ENCODE measurements around the gene TMEM121B.

The TMEM121B gene

GRCh38 chr22:17140022-17140421, 18.9 kb upstream of the TMEM121B start:
- no peak for DNase-seq (ENCODE audit: low read depth, low spot score)
- in situ Hi-C loops (cut with HindIII; ENCODE audit: low sequenced_read_pairs): no loop called here
- no peak overlapping the region for H3K4me3 ChIP-seq (ENCODE audit: low read depth, low read length)
- no peak for TF ChIP-seq CTCF (IDR thresholded peaks at IDR 0.05; ENCODE audit: low read depth, low read length)

GRCh38 chr22:17138513-17138912, 17.4 kb upstream of the TMEM121B start:
- no peak for TF ChIP-seq CTCF (IDR thresholded peaks at IDR 0.05; ENCODE audit: low read depth, low read length)
- H3K4me3 ChIP-seq (ENCODE audit: low read depth, low read length): no peak overlapping the region
- DNase-seq (ENCODE audit: low read depth, low spot score): no peak
- in situ Hi-C loops (cut with HindIII; ENCODE audit: low sequenced_read_pairs): no loop called here

DNA sequence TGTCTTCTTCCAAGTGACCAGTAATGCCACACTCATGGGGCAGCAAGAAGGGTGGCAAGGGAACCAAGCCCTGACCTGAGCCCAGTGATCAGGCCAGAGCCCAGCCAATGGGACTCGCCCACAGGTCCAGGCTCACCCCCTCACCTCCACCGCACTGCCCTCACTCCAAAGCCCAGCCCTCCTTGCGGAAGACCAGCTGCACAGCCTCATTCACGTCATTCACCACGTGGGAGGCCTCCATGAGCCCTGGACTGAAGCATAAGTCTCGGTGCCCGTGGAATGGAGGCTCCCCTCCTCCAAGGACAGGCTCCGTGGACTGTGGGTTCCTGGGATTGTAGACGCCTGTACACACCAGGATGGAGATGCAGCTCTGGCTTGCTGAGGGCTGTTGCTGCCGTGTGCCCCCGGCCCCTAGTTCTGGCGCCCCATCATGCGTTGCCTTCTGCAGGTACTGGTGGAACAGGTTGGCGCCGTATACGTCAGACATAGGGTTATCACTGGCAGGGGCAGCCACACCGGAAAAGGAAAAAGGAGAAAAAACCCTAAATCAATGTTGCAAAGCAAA, 16.8 kb upstream of the TMEM121B start:
- no peak for TF ChIP-seq CTCF (IDR thresholded peaks at IDR 0.05; ENCODE audit: low read depth, low read length)
- DNase-seq (ENCODE audit: low read depth, low spot score): no peak
- no peak overlapping the region for H3K4me3 ChIP-seq (ENCODE audit: low read depth, low read length)
- in situ Hi-C loops (cut with HindIII; ENCODE audit: low sequenced_read_pairs): no loop called here

DNA sequence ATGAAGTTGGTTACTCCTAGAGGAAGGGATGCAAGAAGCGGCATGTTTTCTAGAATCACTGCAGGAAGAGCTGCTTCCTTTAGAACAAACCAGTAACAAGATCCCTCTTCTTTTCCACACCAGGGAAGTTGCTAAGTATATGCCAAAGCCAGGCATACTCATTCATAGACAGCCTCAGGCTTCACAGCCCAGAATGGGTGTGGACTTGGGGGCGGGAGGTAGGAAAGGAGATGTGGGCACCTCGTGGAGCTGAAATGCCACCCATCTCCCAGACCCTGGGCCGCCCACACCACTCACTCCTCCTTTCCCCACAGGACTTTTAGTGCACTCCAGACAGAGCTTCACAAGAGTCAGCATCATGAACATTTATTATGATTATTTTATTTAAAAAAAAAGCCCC, 16.0 kb upstream of the TMEM121B start:
- TF ChIP-seq CTCF (IDR thresholded peaks at IDR 0.05; ENCODE audit: low read depth, low read length): no peak
- in situ Hi-C loops (cut with HindIII; ENCODE audit: low sequenced_read_pairs): no loop called here
- no peak overlapping the region for H3K4me3 ChIP-seq (ENCODE audit: low read depth, low read length)
- no peak for DNase-seq (ENCODE audit: low read depth, low spot score)

DNA sequence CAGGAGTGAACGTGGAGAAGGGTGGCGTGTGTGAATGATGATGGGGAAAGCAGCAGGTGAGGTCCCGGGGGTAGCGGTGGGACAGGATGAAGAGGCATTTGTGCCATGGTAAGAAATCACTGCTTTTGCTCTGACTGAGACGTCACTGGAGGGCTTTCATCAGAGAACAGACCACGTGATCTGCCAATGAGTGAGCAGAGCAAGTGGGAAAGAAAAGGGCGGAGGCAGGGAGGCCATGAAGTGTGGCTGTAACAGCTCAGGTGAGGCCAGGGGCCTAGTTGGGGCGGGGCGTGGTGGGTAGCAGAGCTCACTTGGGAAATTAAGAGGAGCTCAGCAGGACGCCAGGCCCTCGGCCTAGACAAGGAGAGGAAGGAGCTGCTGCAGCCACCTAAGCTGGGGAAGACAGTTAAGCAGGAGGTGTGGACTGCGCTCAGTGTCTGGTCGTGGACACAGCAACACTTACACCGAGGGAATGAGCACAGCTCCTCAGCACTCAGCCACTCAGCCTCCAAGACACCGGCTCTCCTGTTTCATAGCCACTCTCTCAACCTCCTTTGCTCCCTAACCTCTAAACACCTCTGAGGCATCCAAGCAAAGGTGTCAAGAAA, 14.1 kb upstream of the TMEM121B start:
- TF ChIP-seq CTCF (IDR thresholded peaks at IDR 0.05; ENCODE audit: low read depth, low read length): no peak
- in situ Hi-C loops (cut with HindIII; ENCODE audit: low sequenced_read_pairs): no loop called here
- no peak for DNase-seq (ENCODE audit: low read depth, low spot score)
- no peak overlapping the region for H3K4me3 ChIP-seq (ENCODE audit: low read depth, low read length)

DNA sequence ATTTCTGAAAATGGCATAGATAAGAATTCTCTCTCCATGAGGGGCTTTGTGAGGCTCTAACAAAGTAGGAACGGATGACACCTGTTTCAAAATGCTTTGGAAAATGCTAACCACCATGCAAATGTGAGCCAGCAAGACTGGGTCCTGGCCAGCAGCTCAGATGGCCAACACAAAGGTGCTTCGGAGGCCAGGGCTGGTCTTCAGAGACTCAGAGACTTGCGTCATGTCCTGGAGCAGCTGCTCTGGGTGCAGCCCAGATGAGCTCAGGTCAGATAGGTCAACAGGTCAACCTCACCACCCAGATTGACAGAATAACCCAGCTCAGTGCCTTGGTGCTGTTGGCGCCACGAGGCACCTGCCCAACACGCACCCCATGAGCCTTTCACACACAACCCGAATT, 12.0 kb upstream of the TMEM121B start:
- H3K4me3 ChIP-seq (ENCODE audit: low read depth, low read length): no peak overlapping the region
- in situ Hi-C loops (cut with HindIII; ENCODE audit: low sequenced_read_pairs): no loop called here
- no peak for TF ChIP-seq CTCF (IDR thresholded peaks at IDR 0.05; ENCODE audit: low read depth, low read length)
- DNase-seq (ENCODE audit: low read depth, low spot score): no peak
